DOHH2 (cell line): ENCODE results near the gene RASSF4.

Source experiments
- EZH2phosphoT487 ChIP-seq: fragments of 200-600 bp; sonication (generic); IDR thresholded peaks from 2 replicates; pipeline ENCODE4 v1.6.1; 2017; ENCODE audit warnings: borderline replicate concordance, mild to moderate bottlenecking, antibody characterized with exemption, low read length, moderate library complexity, mixed read lengths
- TF ChIP-seq, protein P1 (sequence below): fragments of 200-600 bp; sonication (generic); IDR thresholded peaks from one replicate; pipeline ENCODE4 v1.5.1; 2014; ENCODE audit warnings: antibody characterized with exemption, mild to moderate bottlenecking, low read depth, low read length; ENCODE audit not compliant: poor library complexity, severe bottlenecking

DNA sequence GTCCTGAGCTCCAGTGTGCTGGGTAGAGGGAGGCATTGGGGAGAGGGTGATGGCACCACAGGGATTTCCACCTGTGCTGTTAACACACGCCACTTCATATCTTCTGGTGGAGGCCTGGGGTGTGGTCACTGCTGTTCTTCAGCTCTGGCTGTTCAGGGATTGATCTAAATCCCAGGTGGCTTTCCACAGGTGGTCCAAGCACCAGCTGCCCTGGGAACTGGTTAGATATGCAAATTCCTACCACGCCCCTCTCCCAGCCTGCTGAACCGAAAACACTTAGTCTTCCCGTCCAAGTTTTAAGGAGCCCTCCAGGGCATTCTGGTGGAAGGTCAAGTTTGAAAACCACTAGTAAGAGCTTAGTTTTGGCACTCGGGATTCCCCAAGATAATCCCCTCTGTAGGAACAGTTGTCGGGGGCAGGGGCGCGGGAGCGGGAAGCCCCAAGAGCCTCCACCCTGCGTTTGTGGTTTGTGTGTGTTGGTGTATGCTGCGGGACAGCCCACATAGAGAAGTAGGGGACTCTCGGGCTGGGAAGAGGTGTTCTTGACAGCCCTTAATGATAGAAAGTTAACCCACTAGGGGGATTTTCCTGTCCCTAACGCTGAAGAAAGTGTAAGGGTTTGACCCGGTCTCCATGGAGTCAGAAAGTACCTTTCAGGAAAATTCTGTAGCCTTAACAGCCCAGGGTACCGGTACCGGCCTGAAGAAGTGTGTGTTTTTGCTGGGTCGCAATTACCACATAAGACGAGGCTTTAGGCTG, 13.9 kb downstream of the RASSF4 start:
- TF ChIP-seq, protein P1, sequence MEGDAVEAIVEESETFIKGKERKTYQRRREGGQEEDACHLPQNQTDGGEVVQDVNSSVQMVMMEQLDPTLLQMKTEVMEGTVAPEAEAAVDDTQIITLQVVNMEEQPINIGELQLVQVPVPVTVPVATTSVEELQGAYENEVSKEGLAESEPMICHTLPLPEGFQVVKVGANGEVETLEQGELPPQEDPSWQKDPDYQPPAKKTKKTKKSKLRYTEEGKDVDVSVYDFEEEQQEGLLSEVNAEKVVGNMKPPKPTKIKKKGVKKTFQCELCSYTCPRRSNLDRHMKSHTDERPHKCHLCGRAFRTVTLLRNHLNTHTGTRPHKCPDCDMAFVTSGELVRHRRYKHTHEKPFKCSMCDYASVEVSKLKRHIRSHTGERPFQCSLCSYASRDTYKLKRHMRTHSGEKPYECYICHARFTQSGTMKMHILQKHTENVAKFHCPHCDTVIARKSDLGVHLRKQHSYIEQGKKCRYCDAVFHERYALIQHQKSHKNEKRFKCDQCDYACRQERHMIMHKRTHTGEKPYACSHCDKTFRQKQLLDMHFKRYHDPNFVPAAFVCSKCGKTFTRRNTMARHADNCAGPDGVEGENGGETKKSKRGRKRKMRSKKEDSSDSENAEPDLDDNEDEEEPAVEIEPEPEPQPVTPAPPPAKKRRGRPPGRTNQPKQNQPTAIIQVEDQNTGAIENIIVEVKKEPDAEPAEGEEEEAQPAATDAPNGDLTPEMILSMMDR = no peak
- TF ChIP-seq EZH2phosphoT487 = no peak
